HG03280 (cell line): Measurements from ENCODE around the gene LIF.

Source experiments
- ATAC-seq: cut with Tn5 transposase; IDR thresholded peaks from one replicate; pipeline ENCODE4 v1.9.1; 2021; ENCODE audit warnings: mild to moderate bottlenecking, moderate library complexity; ENCODE audit not compliant: unreplicated experiment

Gene LIF

GRCh38 chr22:30195245-30196140 lies 51.1 kb downstream of the LIF start:
- no peak for ATAC-seq

GRCh38 chr22:30193031-30193775 lies 53.4 kb downstream of the LIF start:
- ATAC-seq = no peak

GRCh38 chr22:30192427-30192826 lies 54.1 kb downstream of the LIF start:
- no peak for ATAC-seq

DNA sequence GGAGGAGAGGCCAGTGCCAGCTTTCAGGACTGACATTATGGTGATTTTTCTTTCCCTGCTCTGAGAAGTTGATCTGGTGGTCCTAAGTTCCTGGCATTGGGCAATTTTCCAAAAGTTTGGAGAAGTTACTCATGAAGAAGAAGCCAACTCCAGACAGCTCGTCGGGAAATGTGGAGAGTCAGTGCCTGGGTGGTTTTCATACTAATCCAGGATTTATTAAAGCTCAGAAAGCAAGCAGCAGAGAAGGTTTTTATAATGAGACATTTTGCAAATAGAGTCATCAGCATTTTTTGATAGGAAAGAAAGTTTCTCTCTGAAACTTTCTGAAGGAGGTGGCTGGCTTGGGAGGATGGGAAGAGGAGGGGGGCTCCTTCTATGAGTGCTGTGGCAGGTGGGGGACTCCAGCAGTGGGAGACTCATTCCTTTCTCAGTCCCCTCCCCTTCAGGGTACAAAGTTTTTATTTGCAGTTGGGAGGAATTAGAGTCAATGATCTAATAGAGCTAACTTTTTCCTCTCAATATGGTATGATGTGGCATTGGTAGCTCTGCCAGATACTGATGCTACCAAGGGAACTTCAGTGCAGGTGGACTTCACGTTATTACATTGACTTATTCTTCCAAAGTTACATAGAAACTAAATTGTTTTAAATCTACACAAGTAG lies 55.4 kb downstream of the LIF start:
- no peak for ATAC-seq

GRCh38 chr22:30190574-30190973 lies 56.0 kb downstream of the LIF start:
- ATAC-seq = no peak
